ENCODE measurements around the gene UPK2.
"Not testable (repeated sequence)": the region's sequence is repeated elsewhere in the genome, so short reads cannot be mapped to it uniquely, and the experiment has no call there.

The UPK2 gene

GRCh38 chr11:118988280-118988679, 32.2 kb downstream of the UPK2 start:
- DNase-seq (ENCODE audit: low read depth), result no peak

DNA sequence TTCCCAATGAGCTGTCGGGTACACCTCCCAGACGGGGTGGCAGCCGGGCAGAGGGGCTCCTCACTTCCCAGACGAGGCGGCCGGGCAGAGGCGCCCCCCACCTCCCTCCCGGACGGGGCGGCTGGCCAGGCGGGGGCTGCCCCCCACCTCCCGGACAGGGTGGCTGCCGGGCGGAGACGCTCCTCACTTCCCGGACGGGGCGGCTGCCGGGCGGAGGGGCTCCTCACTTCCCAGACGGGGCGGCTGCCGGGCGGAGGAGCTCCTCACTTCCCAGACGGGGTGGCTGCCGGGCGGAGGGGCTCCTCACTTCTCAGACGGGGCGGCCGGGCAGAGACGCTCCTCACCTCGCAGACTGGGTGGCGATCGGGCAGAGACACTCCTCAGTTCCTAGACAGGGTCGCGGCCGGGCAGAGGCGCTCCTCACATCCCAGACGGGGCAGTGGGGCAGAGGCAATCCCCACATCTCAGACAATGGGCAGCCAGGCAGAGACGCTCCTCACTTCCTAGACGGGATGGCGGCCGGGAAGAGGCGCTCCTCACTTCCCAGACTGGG, 35.5 kb downstream of the UPK2 start:
- DNase-seq (ENCODE audit: low read depth), result not testable (repeated sequence)

- DNase-seq (ENCODE audit: low read depth), result no peak
These were observed 41.0 kb downstream of the UPK2 start for GRCh38 chr11:118996926-118997626.

DNA sequence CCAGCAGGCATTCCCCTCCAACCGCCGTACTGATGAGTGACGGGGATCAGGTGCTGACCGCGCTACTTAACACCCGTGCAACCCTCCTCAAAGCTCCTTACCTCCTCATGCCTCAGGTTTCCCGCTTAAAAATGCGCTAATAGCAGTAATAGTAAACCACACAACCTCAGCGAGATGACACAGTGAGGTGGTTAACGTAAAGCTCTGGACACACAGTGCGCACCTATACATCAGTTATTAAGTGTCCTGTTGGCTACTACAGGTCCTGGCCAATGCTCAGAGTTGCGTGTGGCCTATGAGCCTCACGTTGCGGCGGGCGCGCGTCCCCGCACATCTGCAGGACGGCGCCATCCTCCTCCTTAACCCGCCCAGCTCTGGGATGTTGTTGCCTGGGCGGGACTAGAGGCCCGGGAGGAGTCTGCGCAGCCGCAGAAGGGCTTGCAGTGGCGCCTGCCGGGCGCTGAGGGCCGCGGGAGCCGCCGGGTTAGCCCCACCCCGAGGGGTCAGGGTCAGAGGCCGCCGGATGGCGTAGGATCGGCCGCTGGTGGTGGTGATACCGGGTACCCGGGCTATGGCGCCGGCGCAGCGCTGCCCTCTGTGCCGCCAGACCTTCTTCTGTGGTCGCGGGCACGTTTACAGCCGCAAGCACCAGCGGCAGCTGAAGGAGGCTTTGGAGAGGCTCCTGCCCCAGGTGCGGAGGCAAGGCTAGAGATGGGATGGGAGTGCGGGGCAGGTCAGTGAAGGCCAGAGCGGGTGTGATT, 41.7 kb downstream of the UPK2 start, which contains the start of gene CENATAC:
CENATAC (plus strand) TSS at position 512 of the 761 bp plus-strand sequence; CDS start at position 572, 60 bp downstream.
- DNase-seq (ENCODE audit: low read depth), result peak; percentile 52

DNA sequence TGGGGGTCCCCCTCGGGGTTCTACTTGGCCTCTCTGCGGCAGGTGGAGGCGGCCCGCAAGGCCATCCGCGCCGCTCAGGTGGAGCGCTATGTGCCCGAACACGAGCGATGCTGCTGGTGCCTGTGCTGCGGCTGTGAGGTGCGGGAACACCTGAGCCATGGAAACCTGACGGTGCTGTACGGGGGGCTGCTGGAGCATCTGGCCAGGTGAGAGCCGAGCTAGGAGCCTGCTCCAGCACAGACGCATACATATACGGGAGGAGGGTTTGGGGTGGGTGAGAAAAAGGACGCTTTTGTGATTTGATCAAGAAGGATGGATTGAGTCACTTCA, 42.3 kb downstream of the UPK2 start:
- DNase-seq (ENCODE audit: low read depth), result no peak

DNA sequence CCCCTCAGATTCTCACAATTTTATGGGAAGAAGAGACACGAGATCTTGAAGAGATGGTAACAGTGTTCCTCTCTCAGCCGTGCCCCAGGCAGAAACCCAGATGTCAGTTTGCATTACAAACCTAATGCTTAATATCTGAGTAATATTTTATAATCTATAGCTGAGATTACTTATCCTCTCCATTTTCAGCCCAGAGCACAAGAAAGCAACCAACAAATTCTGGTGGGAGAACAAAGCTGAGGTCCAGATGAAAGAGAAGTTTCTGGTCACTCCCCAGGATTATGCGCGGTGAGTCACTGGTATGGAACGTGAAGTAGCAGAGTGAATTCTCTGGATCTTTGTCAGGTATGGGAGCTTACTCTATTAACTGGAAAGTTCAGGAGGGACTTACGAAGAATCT, 42.7 kb downstream of the UPK2 start:
- peak; percentile 68 for DNase-seq (ENCODE audit: low read depth)

DNA sequence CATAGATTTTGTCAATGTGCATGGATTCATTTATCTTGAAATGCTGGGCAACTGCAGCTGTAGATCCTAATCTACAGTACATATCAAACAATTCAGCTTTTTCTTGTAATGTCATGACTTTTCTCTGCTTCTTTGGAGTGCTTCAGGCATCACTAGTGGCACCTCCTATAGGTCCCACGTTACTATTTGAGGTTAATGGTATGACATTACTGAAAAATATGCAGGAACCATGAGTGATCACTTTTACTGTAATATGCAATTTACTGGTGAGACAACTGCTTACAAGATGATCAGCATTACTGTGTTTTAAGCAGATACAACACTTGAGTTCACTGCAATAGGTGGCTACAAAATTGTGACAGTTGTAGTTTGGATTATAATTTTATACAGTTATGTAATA, 44.8 kb downstream of the UPK2 start:
- DNase-seq (ENCODE audit: low read depth), result no peak

GRCh38 chr11:119006656-119007055, 50.6 kb downstream of the UPK2 start:
- no peak for DNase-seq (ENCODE audit: low read depth)
